ENCODE results near the gene NUCB2. TPM values are rescaled to one million over a fixed set of nuclear protein-coding genes. Genes with fewer than 3 reads are reported as not detected.

Gene NUCB2
- total RNA-seq, 1 experiment from 2014 or later: 39.6 TPM

- Histone ChIP-seq H3K9me3 (ENCODE audit: low read depth, low read length, poor library complexity, severe bottlenecking) (no peaks in the 10 kb centered on the region), H3K27me3 (replicated peaks; ENCODE audit: insufficient read depth, low read depth, low read length, poor library complexity) (no peaks in the 10 kb centered on the region)
- POLR2A ChIA-PET (ENCODE audit: low non-redundant PET): no interaction called here
Measured at GRCh38 chr11:17352950-17353820, 76.6 kb downstream of the NUCB2 start.

GRCh38 chr11:17353821-17354600, 77.5 kb downstream of the NUCB2 start:
- H3K9me3 ChIP-seq (ENCODE audit: low read depth, low read length, poor library complexity, severe bottlenecking): no peaks in the 10 kb centered on the region
- ChIA-PET POLR2A (ENCODE audit: low non-redundant PET) (no interaction called here), CTCF (interaction anchor here (0.6 to 1.0 kb wide), 3 partner anchors 18 to 152 kb away, joined by 3 to 13 read pairs (median 3); no protein-coding TSS in a partner anchor)
- H3K27me3 ChIP-seq (replicated peaks; ENCODE audit: insufficient read depth, low read depth, low read length, poor library complexity): no peaks in the 10 kb centered on the region
- no peaks in the 10 kb centered on the region for H3K36me3 ChIP-seq (ENCODE audit: insufficient read depth, low read length, poor library complexity, severe bottlenecking)
- TF ChIP-seq CTCF (conservative IDR thresholded peaks at IDR 0.05; ENCODE audit: low read depth, low read length) (no peak), EZH2 (IDR thresholded peaks at IDR 0.05; ENCODE audit: borderline replicate concordance, low read depth, low read length, poor library complexity, severe bottlenecking) (no peak)
- DNase-seq (ENCODE audit: low spot score): no peak
- peak overlapping the region; percentile 70 for H3K27ac ChIP-seq (ENCODE audit: low read depth, low read length, poor library complexity, severe bottlenecking)
- peak overlapping the region; percentile 56 for H3K4me3 ChIP-seq (ENCODE audit: low read depth, low read length, poor library complexity, severe bottlenecking)
- TSS peak; percentile 43 for BruUV-seq (replicated peaks)
- H3K4me1 ChIP-seq (ENCODE audit: insufficient read depth, low read length, poor library complexity, severe bottlenecking): peaks cover 4% of the 10 kb centered on the region
- intact Hi-C loops (cut with micrococcal nuclease; ENCODE audit: unreplicated experiment): loop anchor here (5.0 kb wide), 1 partner anchor 277 kb away; the partner anchor contains the start of gene RPS13

More at GRCh38 chr11:17352950-17353820, 76.6 kb downstream of the NUCB2 start:
- Histone ChIP-seq H3K4me1 (ENCODE audit: insufficient read depth, low read length, poor library complexity, severe bottlenecking) (peaks cover 4% of the 10 kb centered on the region), H3K36me3 (ENCODE audit: insufficient read depth, low read length, poor library complexity, severe bottlenecking) (no peaks in the 10 kb centered on the region), H3K4me3 (ENCODE audit: low read depth, low read length, poor library complexity, severe bottlenecking) (peak overlapping the region; percentile 56), H3K27ac (ENCODE audit: low read depth, low read length, poor library complexity, severe bottlenecking) (peak overlapping the region; percentile 70)
- CTCF ChIA-PET: interaction anchor here (0.6 to 1.0 kb wide), 3 partner anchors 17 to 151 kb away, joined by 3 to 13 read pairs (median 3); no protein-coding TSS in a partner anchor
- BruUV-seq (replicated peaks): no TSS peak
- intact Hi-C loops (cut with micrococcal nuclease; ENCODE audit: unreplicated experiment): loop anchor here (5.0 kb wide), 1 partner anchor 276 kb away; the partner anchor contains the start of gene RPS13
- peak; percentile 85 for DNase-seq (ENCODE audit: low spot score)
- no peak for TF ChIP-seq CTCF (conservative IDR thresholded peaks at IDR 0.05; ENCODE audit: low read depth, low read length)
- no peak for TF ChIP-seq EZH2 (IDR thresholded peaks at IDR 0.05; ENCODE audit: borderline replicate concordance, low read depth, low read length, poor library complexity, severe bottlenecking)

- Histone ChIP-seq H3K4me1 (ENCODE audit: insufficient read depth, low read length, poor library complexity, severe bottlenecking) (peaks cover 4% of the 10 kb centered on the region), H3K27ac (ENCODE audit: low read depth, low read length, poor library complexity, severe bottlenecking) (no peak overlapping the region), H3K27me3 (replicated peaks; ENCODE audit: insufficient read depth, low read depth, low read length, poor library complexity) (no peaks in the 10 kb centered on the region), H3K9me3 (ENCODE audit: low read depth, low read length, poor library complexity, severe bottlenecking) (no peaks in the 10 kb centered on the region), H3K36me3 (ENCODE audit: insufficient read depth, low read length, poor library complexity, severe bottlenecking) (no peaks in the 10 kb centered on the region), H3K4me3 (ENCODE audit: low read depth, low read length, poor library complexity, severe bottlenecking) (peak overlapping the region; percentile 56)
- TF ChIP-seq CTCF (conservative IDR thresholded peaks at IDR 0.05; ENCODE audit: low read depth, low read length) (peak; percentile 74), EZH2 (IDR thresholded peaks at IDR 0.05; ENCODE audit: borderline replicate concordance, low read depth, low read length, poor library complexity, severe bottlenecking) (no peak)
- no TSS peak for BruUV-seq (replicated peaks)
- intact Hi-C loops (cut with micrococcal nuclease; ENCODE audit: unreplicated experiment): loop anchor here (5.0 kb wide), 1 partner anchor 277 kb away; the partner anchor contains the start of gene RPS13
- POLR2A ChIA-PET (ENCODE audit: low non-redundant PET): no interaction called here
- CTCF ChIA-PET: interaction anchor here (0.6 to 1.0 kb wide), 4 partner anchors 19 to 152 kb away, joined by 3 to 13 read pairs (median 4); no protein-coding TSS in a partner anchor
- DNase-seq (ENCODE audit: low spot score): peak; percentile 84
Measured at GRCh38 chr11:17354601-17354991, 78.1 kb downstream of the NUCB2 start.
